Duodenal mucosa (tissue), 2 donors: ENCODE data around the gene MLPH.

ENCODE experiments used
- H3K27ac ChIP-seq: one replicate; pipeline ENCODE4 v1.7.0; 2013; ENCODE audit warnings: low read depth, low read length
- H3K27me3 ChIP-seq, 2 donors: one replicate each; pipeline ENCODE4 v1.7.0; 2013; ENCODE audit warnings: low read length in 2 of 2, control low read depth in 1 of 2; ENCODE audit not compliant: insufficient read depth in 2 of 2, control insufficient read depth in 1 of 2
- H3K36me3 ChIP-seq, 2 donors: one replicate each; pipeline ENCODE4 v1.7.0; 2013; ENCODE audit warnings: low read length in 2 of 2, control low read depth in 1 of 2; ENCODE audit not compliant: insufficient read depth in 2 of 2, control insufficient read depth in 1 of 2
- H3K4me1 ChIP-seq, 2 donors: one replicate each; pipeline ENCODE4 v1.7.0; 2013; ENCODE audit warnings: low read length in 2 of 2, control low read depth in 1 of 2; ENCODE audit not compliant: insufficient read depth in 2 of 2, control insufficient read depth in 1 of 2
- H3K4me3 ChIP-seq, 2 donors: one replicate each; pipeline ENCODE4 v1.7.0; 2013; ENCODE audit warnings: low read length in 2 of 2, low read depth in 1 of 2
- H3K9ac ChIP-seq, 2 donors: one replicate each; pipeline ENCODE4 v1.7.0; 2013; ENCODE audit warnings: low read length in 2 of 2, low read depth in 1 of 2
- H3K9me3 ChIP-seq, 2 donors: one replicate each; pipeline ENCODE4 v1.7.0; 2013; ENCODE audit warnings: low read length in 2 of 2, control low read depth in 1 of 2; ENCODE audit not compliant: control insufficient read depth in 1 of 2

Gene MLPH

GRCh38 chr2:237470914-237471313, 16.1 kb upstream of the MLPH start:
- H3K27me3 ChIP-seq: no peaks in the 10 kb centered on the region
- H3K4me3 ChIP-seq: no peak overlapping the region
- peaks cover 10 to 18% of the 10 kb centered on the region in 2 donors for H3K4me1 ChIP-seq
- no peaks in the 10 kb centered on the region for H3K36me3 ChIP-seq
- H3K27ac ChIP-seq: no peak overlapping the region
- no peak overlapping the region for H3K9ac ChIP-seq
- H3K9me3 ChIP-seq: no peaks in the 10 kb centered on the region

GRCh38 chr2:237471438-237472186, 15.4 kb upstream of the MLPH start:
- H3K27me3 ChIP-seq: no peaks in the 10 kb centered on the region
- peaks cover 17 to 25% of the 10 kb centered on the region in 2 donors for H3K4me1 ChIP-seq
- H3K36me3 ChIP-seq: no peaks in the 10 kb centered on the region
- no peak overlapping the region for H3K4me3 ChIP-seq
- no peaks in the 10 kb centered on the region for H3K9me3 ChIP-seq
- H3K27ac ChIP-seq: no peak overlapping the region
- H3K9ac ChIP-seq: no peak overlapping the region

- Histone ChIP-seq H3K27me3 (no peaks in the 10 kb centered on the region), H3K36me3 (no peaks in the 10 kb centered on the region), H3K4me3 (no peak overlapping the region), H3K27ac (no peak overlapping the region), H3K9me3 (no peaks in the 10 kb centered on the region), H3K4me1 (peaks cover 18 to 25% of the 10 kb centered on the region in 2 donors), H3K9ac (no peak overlapping the region)
Observed at GRCh38 chr2:237472187-237472712, 14.8 kb upstream of the MLPH start.

- Histone ChIP-seq H3K4me1 (peaks cover 18 to 25% of the 10 kb centered on the region in 2 donors), H3K9ac (no peak overlapping the region), H3K36me3 (no peaks in the 10 kb centered on the region), H3K4me3 (no peak overlapping the region), H3K27ac (no peak overlapping the region), H3K9me3 (no peaks in the 10 kb centered on the region), H3K27me3 (peaks cover 0 to 2% of the 10 kb centered on the region in 2 donors)
Observed at GRCh38 chr2:237472909-237473877, 13.9 kb upstream of the MLPH start.

GRCh38 chr2:237473878-237474441, 13.1 kb upstream of the MLPH start:
- Histone ChIP-seq H3K27me3 (peaks cover 0 to 2% of the 10 kb centered on the region in 2 donors), H3K9me3 (no peaks in the 10 kb centered on the region), H3K36me3 (no peaks in the 10 kb centered on the region), H3K4me1 (peaks cover 18 to 25% of the 10 kb centered on the region in 2 donors), H3K9ac (no peak overlapping the region), H3K4me3 (no peak overlapping the region), H3K27ac (no peak overlapping the region)

GRCh38 chr2:237474442-237474911, 12.6 kb upstream of the MLPH start:
- Histone ChIP-seq H3K9me3 (no peaks in the 10 kb centered on the region), H3K4me3 (peak overlapping the region; percentile 72 to 75), H3K27ac (peak overlapping the region; percentile 68), H3K36me3 (no peaks in the 10 kb centered on the region), H3K9ac (peak overlapping the region; percentile 65 to 76), H3K4me1 (peaks cover 18 to 25% of the 10 kb centered on the region in 2 donors), H3K27me3 (peaks cover 0 to 2% of the 10 kb centered on the region in 2 donors)

- no peaks in the 10 kb centered on the region for H3K36me3 ChIP-seq
Observed at GRCh38 chr2:237474931-237475703, 11.9 kb upstream of the MLPH start.

GRCh38 chr2:237475704-237476141, 11.3 kb upstream of the MLPH start:
- H3K4me3 ChIP-seq: peak overlapping the region; percentile 72 to 75
- peaks cover 18 to 25% of the 10 kb centered on the region in 2 donors for H3K4me1 ChIP-seq
- H3K27ac ChIP-seq: no peak overlapping the region
- no peaks in the 10 kb centered on the region for H3K36me3 ChIP-seq
- peak overlapping the region; percentile 65 to 76 for H3K9ac ChIP-seq
- H3K9me3 ChIP-seq: no peaks in the 10 kb centered on the region
- peaks cover 0 to 2% of the 10 kb centered on the region in 2 donors for H3K27me3 ChIP-seq

More at GRCh38 chr2:237474931-237475703, 11.9 kb upstream of the MLPH start:
- H3K4me1 ChIP-seq: peaks cover 18 to 25% of the 10 kb centered on the region in 2 donors
- H3K27me3 ChIP-seq: peaks cover 0 to 2% of the 10 kb centered on the region in 2 donors
- peak overlapping the region; percentile 68 for H3K27ac ChIP-seq
- H3K4me3 ChIP-seq: peak overlapping the region; percentile 72 to 75
- H3K9ac ChIP-seq: peak overlapping the region; percentile 65 to 76
- no peaks in the 10 kb centered on the region for H3K9me3 ChIP-seq

GRCh38 chr2:237478095-237478494, 9.0 kb upstream of the MLPH start:
- H3K4me1 ChIP-seq: peaks cover 29 to 35% of the 10 kb centered on the region in 2 donors

More at GRCh38 chr2:237478095-237478494, 9.0 kb upstream of the MLPH start:
- no peaks in the 10 kb centered on the region for H3K9me3 ChIP-seq
- H3K36me3 ChIP-seq: no peaks in the 10 kb centered on the region
- H3K4me3 ChIP-seq: no peak overlapping the region
- no peak overlapping the region for H3K9ac ChIP-seq
- peaks cover 0 to 2% of the 10 kb centered on the region in 2 donors for H3K27me3 ChIP-seq
- H3K27ac ChIP-seq: no peak overlapping the region
